Measurements from ENCODE around the gene GLYR1.

DNA sequence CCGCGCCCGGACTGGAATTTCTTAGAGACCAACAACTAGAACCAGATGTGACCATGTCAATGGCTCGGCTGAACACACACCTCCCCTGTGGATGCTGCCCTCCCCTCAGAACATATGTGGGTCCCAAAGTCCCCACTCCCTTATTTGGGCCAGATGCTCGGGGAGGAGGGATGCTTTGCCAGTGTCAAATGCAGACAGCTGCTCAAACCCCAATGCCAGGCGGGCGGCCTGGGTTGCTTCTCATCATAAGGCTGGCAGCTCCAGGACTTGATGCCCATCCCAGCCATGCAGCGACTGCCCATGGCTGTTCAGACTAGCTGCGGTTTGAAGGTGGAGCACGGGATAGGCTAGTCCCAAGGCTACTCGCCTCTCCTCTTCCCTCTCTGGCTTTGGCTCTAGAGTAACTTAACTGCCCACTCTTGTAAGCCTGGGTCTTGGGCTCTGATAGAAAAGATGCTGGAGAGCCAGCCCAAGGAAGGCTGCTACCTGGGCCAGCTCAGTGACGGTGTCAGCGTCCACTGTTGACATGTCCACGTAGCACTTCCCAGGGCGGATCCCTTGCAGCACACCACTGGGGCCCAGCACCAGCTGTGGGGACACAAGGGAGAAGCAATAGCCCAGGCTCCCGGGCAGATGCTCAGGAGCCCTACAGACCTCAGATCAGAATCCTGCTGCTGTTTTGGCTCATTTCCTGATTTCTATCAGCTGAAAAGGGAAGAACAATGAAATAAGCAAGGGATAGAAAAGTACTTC, 33.7 kb downstream of the GLYR1 start:
- TF ChIP-seq GATA2 (IDR thresholded peaks at IDR 0.05; ENCODE audit: low read depth, low read length) (no peak), GATA3 (IDR thresholded peaks at IDR 0.05; ENCODE audit: low read depth, low read length) (no peak)

Data from SH-SY5Y (cell line).